Effector memory CD4-positive, alpha-beta T cell (primary cell): Measurements from ENCODE around the gene ITGAE.

ENCODE experiments used
- DNase-seq, 3 donors: peaks; one replicate each; pipeline ENCODE4 v3.0.0-alpha.2; 2020
- H3K27ac ChIP-seq: 2 replicates; pipeline ENCODE4 v1.7.0; 2013; ENCODE audit warnings: mild to moderate bottlenecking, low read length, moderate library complexity; ENCODE audit not compliant: insufficient read depth, poor library complexity, severe bottlenecking
- H3K27me3 ChIP-seq: replicated peaks from 2 replicates; pipeline ENCODE4 v1.7.0; 2013; ENCODE audit warnings: mild to moderate bottlenecking, low read length; ENCODE audit not compliant: insufficient read depth, control insufficient read depth, poor library complexity, severe bottlenecking
- H3K36me3 ChIP-seq: 2 replicates; pipeline ENCODE4 v1.7.0; 2013; ENCODE audit warnings: mild to moderate bottlenecking, low read length, moderate library complexity; ENCODE audit not compliant: control insufficient read depth, insufficient read depth
- H3K4me1 ChIP-seq: 2 replicates; pipeline ENCODE4 v1.7.0; 2013; ENCODE audit warnings: low read length, mild to moderate bottlenecking; ENCODE audit not compliant: control insufficient read depth, insufficient read depth, poor library complexity, severe bottlenecking
- H3K4me3 ChIP-seq: 2 replicates; pipeline ENCODE4 v1.7.0; 2013; ENCODE audit warnings: low read length, low read depth, mild to moderate bottlenecking; ENCODE audit not compliant: insufficient read depth, poor library complexity, severe bottlenecking
- H3K9me3 ChIP-seq: 2 replicates; pipeline ENCODE4 v1.7.0; 2013; ENCODE audit warnings: mild to moderate bottlenecking, low read length, moderate library complexity; ENCODE audit not compliant: control insufficient read depth

ITGAE gene

GRCh38 chr17:3699951-3700350 lies 101.0 kb downstream of the ITGAE start:
- no peaks in the 10 kb centered on the region for H3K9me3 ChIP-seq
- no peaks in the 10 kb centered on the region for H3K36me3 ChIP-seq
- H3K27ac ChIP-seq = no peak overlapping the region
- no peak overlapping the region for H3K4me3 ChIP-seq
- no peak for DNase-seq
- H3K4me1 ChIP-seq = peaks cover 8% of the 10 kb centered on the region
- no peaks in the 10 kb centered on the region for H3K27me3 ChIP-seq

GRCh38 chr17:3698139-3698538 lies 102.8 kb downstream of the ITGAE start:
- DNase-seq = no peak
- no peaks in the 10 kb centered on the region for H3K9me3 ChIP-seq
- no peaks in the 10 kb centered on the region for H3K36me3 ChIP-seq
- no peak overlapping the region for H3K4me3 ChIP-seq
- peaks cover 12% of the 10 kb centered on the region for H3K4me1 ChIP-seq
- no peaks in the 10 kb centered on the region for H3K27me3 ChIP-seq
- no peak overlapping the region for H3K27ac ChIP-seq

- DNase-seq = no peak
- Histone ChIP-seq H3K4me3 (no peak overlapping the region), H3K36me3 (no peaks in the 10 kb centered on the region), H3K4me1 (peaks cover 12% of the 10 kb centered on the region), H3K9me3 (no peaks in the 10 kb centered on the region), H3K27ac (no peak overlapping the region), H3K27me3 (no peaks in the 10 kb centered on the region)
These were observed 103.9 kb downstream of the ITGAE start for GRCh38 chr17:3697103-3697476.

- H3K9me3 ChIP-seq = no peaks in the 10 kb centered on the region
- H3K27ac ChIP-seq = peak within 1 kb of the TSS; percentile 13
- H3K27me3 ChIP-seq = no peaks in the 10 kb centered on the region
- peaks cover 12% of the 10 kb centered on the region for H3K4me1 ChIP-seq
- H3K4me3 ChIP-seq = peak within 1 kb of the TSS; percentile 72
- peaks cover 7% of the 10 kb centered on the region for H3K36me3 ChIP-seq
- DNase-seq = no peak
These were observed 105.1 kb downstream of the ITGAE start, which contains the start of gene P2RX5 for GRCh38 chr17:3695723-3696411. Gene P2RX5, minus strand, starts transcription at chr17:3696155. Its CDS starts 150 bp downstream, at chr17:3696005.

DNA sequence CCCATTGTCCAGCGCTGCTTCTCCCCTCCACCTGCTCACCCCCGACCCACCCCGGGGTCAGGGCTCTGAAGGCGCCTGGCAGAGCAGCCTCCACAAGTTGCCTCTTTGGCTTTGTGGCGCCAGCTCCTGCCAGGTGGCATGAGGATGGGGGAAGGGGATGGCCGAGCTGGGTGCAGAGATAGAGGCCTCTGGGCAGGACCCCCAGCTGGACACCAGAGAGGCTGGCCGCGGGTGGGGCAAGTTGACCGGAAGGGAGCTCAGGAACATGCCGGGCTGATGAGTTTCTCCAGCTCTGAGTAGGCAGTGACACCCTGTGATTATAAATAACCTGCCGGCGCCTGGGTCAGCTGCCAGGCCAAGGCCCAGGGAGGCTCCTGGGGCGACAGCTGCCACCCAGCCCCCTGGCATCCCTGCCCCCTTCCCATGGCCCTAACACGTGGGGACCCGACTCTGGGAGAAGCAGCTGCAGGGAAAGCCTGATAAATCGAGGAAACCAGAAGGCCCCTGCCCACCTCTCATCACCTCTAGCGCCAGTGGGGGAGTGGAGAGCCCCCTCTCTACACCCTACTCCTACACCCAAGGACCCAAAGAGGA lies 105.8 kb downstream of the ITGAE start:
- Histone ChIP-seq H3K9me3 (no peaks in the 10 kb centered on the region), H3K4me1 (peaks cover 12% of the 10 kb centered on the region), H3K4me3 (peak overlapping the region; percentile 72), H3K27me3 (no peaks in the 10 kb centered on the region), H3K36me3 (peaks cover 13% of the 10 kb centered on the region), H3K27ac (peak overlapping the region; percentile 13)
- no peak for DNase-seq

- H3K4me1 ChIP-seq = peaks cover 12% of the 10 kb centered on the region
- no peak overlapping the region for H3K27ac ChIP-seq
- no peaks in the 10 kb centered on the region for H3K27me3 ChIP-seq
- H3K9me3 ChIP-seq = no peaks in the 10 kb centered on the region
- H3K36me3 ChIP-seq = peaks cover 19% of the 10 kb centered on the region
- no peak overlapping the region for H3K4me3 ChIP-seq
- no peak for DNase-seq
These were observed 107.2 kb downstream of the ITGAE start for GRCh38 chr17:3693829-3694231.

- H3K4me3 ChIP-seq = no peak overlapping the region
- no peak overlapping the region for H3K27ac ChIP-seq
- H3K9me3 ChIP-seq = no peaks in the 10 kb centered on the region
- H3K27me3 ChIP-seq = no peaks in the 10 kb centered on the region
- no peak for DNase-seq
- H3K4me1 ChIP-seq = peaks cover 12% of the 10 kb centered on the region
- H3K36me3 ChIP-seq = peaks cover 19% of the 10 kb centered on the region
These were observed 107.8 kb downstream of the ITGAE start for GRCh38 chr17:3693141-3693540.

DNA sequence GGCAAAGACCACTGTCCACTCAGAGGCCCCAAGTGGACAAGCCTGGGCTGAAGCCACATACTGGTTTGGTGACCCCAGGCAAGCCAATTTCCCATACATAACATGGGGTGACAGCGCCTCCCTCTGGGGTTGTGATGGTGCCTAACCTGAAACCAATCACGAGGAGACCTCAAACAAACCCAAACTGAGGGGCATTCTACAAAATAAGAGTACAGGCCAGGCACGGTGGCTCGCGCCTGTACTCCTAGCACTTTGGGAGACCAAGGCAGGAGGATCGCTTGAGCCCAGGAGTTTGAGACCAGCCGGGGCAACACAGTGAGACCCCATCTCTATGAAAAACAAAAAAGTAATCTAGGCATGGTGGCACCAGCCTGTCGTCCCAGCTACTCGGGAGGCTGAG lies 108.6 kb downstream of the ITGAE start:
- H3K27ac ChIP-seq = no peak overlapping the region
- H3K27me3 ChIP-seq = no peaks in the 10 kb centered on the region
- H3K36me3 ChIP-seq = peaks cover 19% of the 10 kb centered on the region
- H3K4me1 ChIP-seq = peaks cover 12% of the 10 kb centered on the region
- no peaks in the 10 kb centered on the region for H3K9me3 ChIP-seq
- no peak for DNase-seq
- no peak overlapping the region for H3K4me3 ChIP-seq

- H3K9me3 ChIP-seq = no peaks in the 10 kb centered on the region
- no peak overlapping the region for H3K27ac ChIP-seq
- no peak for DNase-seq
- H3K4me1 ChIP-seq = peaks cover 10% of the 10 kb centered on the region
- peaks cover 19% of the 10 kb centered on the region for H3K36me3 ChIP-seq
- H3K27me3 ChIP-seq = no peaks in the 10 kb centered on the region
- no peak overlapping the region for H3K4me3 ChIP-seq
These were observed 109.3 kb downstream of the ITGAE start for GRCh38 chr17:3691617-3692067.

GRCh38 chr17:3690094-3690715 lies 110.8 kb downstream of the ITGAE start:
- H3K36me3 ChIP-seq = peaks cover 19% of the 10 kb centered on the region
- H3K9me3 ChIP-seq = no peaks in the 10 kb centered on the region
- no peak overlapping the region for H3K4me3 ChIP-seq
- H3K4me1 ChIP-seq = peaks cover 6% of the 10 kb centered on the region
- no peak for DNase-seq
- H3K27ac ChIP-seq = no peak overlapping the region
- no peaks in the 10 kb centered on the region for H3K27me3 ChIP-seq
